HAP-1 (cell line): ENCODE measurements around the gene AFAP1L1.
A peak's percentile ranks its signal among the peaks of the same experiment; 100 is the strongest.

ENCODE experiments used
- DNase-seq, 2 experiments: peaks; one replicate each; pipeline ENCODE4 v3.0.0-alpha.2; 2016 to 2020; ENCODE audit warnings: low spot score in 2 of 2
- H3K27me3 ChIP-seq: fragments of 250-450 bp; sonication (Bioruptor Pico); 2 replicates; pipeline ENCODE4 v1.5.1; 2020; ENCODE audit warnings: low read depth, mild to moderate bottlenecking, moderate library complexity
- H3K36me3 ChIP-seq: fragments of 250-450 bp; sonication (Bioruptor Pico); replicated peaks from 2 replicates; pipeline ENCODE4 v1.5.1; 2020; ENCODE audit warnings: mild to moderate bottlenecking
- H3K4me1 ChIP-seq: fragments of 250-450 bp; sonication (Bioruptor Pico); 2 replicates; pipeline ENCODE4 v1.5.1; 2020; ENCODE audit warnings: mild to moderate bottlenecking
- H3K4me3 ChIP-seq: fragments of 250-450 bp; sonication (Bioruptor Pico); 2 replicates; pipeline ENCODE4 v1.5.1; 2020; ENCODE audit warnings: mild to moderate bottlenecking, moderate library complexity
- H3K9me3 ChIP-seq: fragments of 250-450 bp; sonication (Bioruptor Pico); 2 replicates; pipeline ENCODE4 v1.5.1; 2020; ENCODE audit warnings: mild to moderate bottlenecking, moderate library complexity
- in situ Hi-C: fragments of 300-500 bp; cut with MboI; formaldehyde crosslinking; loops from 3 replicates; pipeline ENCODE4 v1.14.3; 2020; ENCODE audit warnings: low sequenced_read_pairs, inconsistent platforms, mixed read lengths

The AFAP1L1 gene

GRCh38 chr5:149271716-149272563, at the start of gene AFAP1L1:
Gene AFAP1L1 (plus strand): TSS chr5:149271859. CDS start chr5:149271969, 110 bp downstream.
- Histone ChIP-seq H3K27me3 (no peaks in the 10 kb centered on the region), H3K36me3 (no peaks in the 10 kb centered on the region), H3K4me1 (peaks cover 3% of the 10 kb centered on the region), H3K4me3 (peak within 1 kb of the TSS; percentile 44), H3K9me3 (peaks cover 6% of the 10 kb centered on the region; the same call in 1 of the 2 replicates)
- DNase-seq = peak; percentile 37 to 73
- in situ Hi-C loops = no loop called here

GRCh38 chr5:149223081-149223848, 48.4 kb upstream of the AFAP1L1 start:
- Histone ChIP-seq H3K36me3 (no peaks in the 10 kb centered on the region), H3K4me1 (no peaks in the 10 kb centered on the region), H3K27me3 (peaks cover 10% of the 10 kb centered on the region), H3K4me3 (no peak overlapping the region), H3K9me3 (no peaks in the 10 kb centered on the region)
- in situ Hi-C loops = no loop called here
- no peak for DNase-seq

GRCh38 chr5:149224282-149224681, 47.4 kb upstream of the AFAP1L1 start:
- Histone ChIP-seq H3K9me3 (no peaks in the 10 kb centered on the region), H3K36me3 (no peaks in the 10 kb centered on the region), H3K4me1 (no peaks in the 10 kb centered on the region), H3K27me3 (peaks cover 10% of the 10 kb centered on the region), H3K4me3 (no peak overlapping the region)
- in situ Hi-C loops = no loop called here
- no peak for DNase-seq

GRCh38 chr5:149227168-149227826, 44.4 kb upstream of the AFAP1L1 start:
- H3K4me3 ChIP-seq = no peak overlapping the region
- no peaks in the 10 kb centered on the region for H3K9me3 ChIP-seq
- no peak for DNase-seq
- no peaks in the 10 kb centered on the region for H3K4me1 ChIP-seq
- in situ Hi-C loops = no loop called here
- no peaks in the 10 kb centered on the region for H3K36me3 ChIP-seq
- H3K27me3 ChIP-seq = peaks cover 12% of the 10 kb centered on the region

GRCh38 chr5:149228618-149229297, 42.9 kb upstream of the AFAP1L1 start:
- DNase-seq = no peak
- in situ Hi-C loops = no loop called here
- Histone ChIP-seq H3K4me1 (no peaks in the 10 kb centered on the region), H3K9me3 (no peaks in the 10 kb centered on the region), H3K36me3 (no peaks in the 10 kb centered on the region), H3K4me3 (no peak overlapping the region), H3K27me3 (peaks cover 13% of the 10 kb centered on the region)

GRCh38 chr5:149229298-149229937, 42.2 kb upstream of the AFAP1L1 start:
- in situ Hi-C loops = no loop called here
- H3K9me3 ChIP-seq = no peaks in the 10 kb centered on the region

GRCh38 chr5:149235841-149236240, 35.8 kb upstream of the AFAP1L1 start:
- no peak for DNase-seq
- no peaks in the 10 kb centered on the region for H3K9me3 ChIP-seq
- H3K36me3 ChIP-seq = no peaks in the 10 kb centered on the region
- in situ Hi-C loops = no loop called here
- H3K4me3 ChIP-seq = no peak overlapping the region
- no peaks in the 10 kb centered on the region for H3K4me1 ChIP-seq
- peaks cover 27% of the 10 kb centered on the region for H3K27me3 ChIP-seq

More at GRCh38 chr5:149229298-149229937, 42.2 kb upstream of the AFAP1L1 start:
- H3K4me3 ChIP-seq = no peak overlapping the region
- H3K27me3 ChIP-seq = peaks cover 15% of the 10 kb centered on the region
- DNase-seq = no peak
- no peaks in the 10 kb centered on the region for H3K4me1 ChIP-seq
- no peaks in the 10 kb centered on the region for H3K36me3 ChIP-seq

GRCh38 chr5:149237662-149238061, 34.0 kb upstream of the AFAP1L1 start:
- H3K4me3 ChIP-seq = no peak overlapping the region
- peaks cover 27% of the 10 kb centered on the region for H3K27me3 ChIP-seq
- no peak for DNase-seq
- in situ Hi-C loops = no loop called here
- H3K4me1 ChIP-seq = no peaks in the 10 kb centered on the region
- H3K36me3 ChIP-seq = no peaks in the 10 kb centered on the region
- no peaks in the 10 kb centered on the region for H3K9me3 ChIP-seq

- DNase-seq = no peak
- in situ Hi-C loops = no loop called here
- no peaks in the 10 kb centered on the region for H3K4me1 ChIP-seq
- no peaks in the 10 kb centered on the region for H3K36me3 ChIP-seq
- no peak overlapping the region for H3K4me3 ChIP-seq
- no peaks in the 10 kb centered on the region for H3K9me3 ChIP-seq
- peaks cover 23% of the 10 kb centered on the region for H3K27me3 ChIP-seq
These were observed 33.1 kb upstream of the AFAP1L1 start for GRCh38 chr5:149238540-149238939.

GRCh38 chr5:149239917-149240316, 31.7 kb upstream of the AFAP1L1 start:
- peaks cover 21% of the 10 kb centered on the region for H3K27me3 ChIP-seq
- H3K4me1 ChIP-seq = no peaks in the 10 kb centered on the region
- H3K36me3 ChIP-seq = no peaks in the 10 kb centered on the region
- H3K9me3 ChIP-seq = no peaks in the 10 kb centered on the region
- H3K4me3 ChIP-seq = no peak overlapping the region
- in situ Hi-C loops = no loop called here
- no peak for DNase-seq

- Histone ChIP-seq H3K27me3 (peaks cover 21% of the 10 kb centered on the region), H3K4me1 (no peaks in the 10 kb centered on the region), H3K36me3 (no peaks in the 10 kb centered on the region), H3K4me3 (no peak overlapping the region), H3K9me3 (no peaks in the 10 kb centered on the region)
- in situ Hi-C loops = no loop called here
- DNase-seq = no peak
These were observed 31.2 kb upstream of the AFAP1L1 start for GRCh38 chr5:149240354-149240998.

GRCh38 chr5:149242339-149242738, 29.3 kb upstream of the AFAP1L1 start:
- Histone ChIP-seq H3K4me3 (no peak overlapping the region), H3K4me1 (no peaks in the 10 kb centered on the region), H3K36me3 (no peaks in the 10 kb centered on the region), H3K9me3 (no peaks in the 10 kb centered on the region), H3K27me3 (peaks cover 16% of the 10 kb centered on the region)
- DNase-seq = no peak
- in situ Hi-C loops = no loop called here
